ENCODE data around the gene PPP6R3. TPM values are rescaled to one million over a fixed set of nuclear protein-coding genes. Genes with fewer than 3 reads are reported as not detected.

Gene PPP6R3
- total RNA-seq, 1 donor from 2014 or later: 55.8 TPM

GRCh38 chr11:68503792-68504191 is 43.2 kb downstream of the PPP6R3 start:
- H3K4me3 ChIP-seq (ENCODE audit: low read depth, low read length): no peak overlapping the region
- TF ChIP-seq CTCF (conservative IDR thresholded peaks at IDR 0.05; ENCODE audit: low read depth, low read length): no peak

GRCh38 chr11:68504432-68505066 is 44.0 kb downstream of the PPP6R3 start:
- no peak for DNase-seq (ENCODE audit: low read depth)
- no peak for TF ChIP-seq CTCF (conservative IDR thresholded peaks at IDR 0.05; ENCODE audit: low read depth, low read length)
- no peak overlapping the region for H3K4me3 ChIP-seq (ENCODE audit: low read depth, low read length)

More at GRCh38 chr11:68503792-68504191, 43.2 kb downstream of the PPP6R3 start:
- no peak for DNase-seq (ENCODE audit: low read depth)

- DNase-seq (ENCODE audit: low read depth): no peak
- TF ChIP-seq CTCF (conservative IDR thresholded peaks at IDR 0.05; ENCODE audit: low read depth, low read length): no peak
- no peak overlapping the region for H3K4me3 ChIP-seq (ENCODE audit: low read depth, low read length)
Observed at GRCh38 chr11:68505596-68505995, 45.0 kb downstream of the PPP6R3 start.

GRCh38 chr11:68506908-68507307 is 46.4 kb downstream of the PPP6R3 start:
- peak; percentile 25 for TF ChIP-seq CTCF (conservative IDR thresholded peaks at IDR 0.05; ENCODE audit: low read depth, low read length)

GRCh38 chr11:68508425-68508824 is 47.9 kb downstream of the PPP6R3 start:
- TF ChIP-seq CTCF (conservative IDR thresholded peaks at IDR 0.05; ENCODE audit: low read depth, low read length): no peak
- H3K4me3 ChIP-seq (ENCODE audit: low read depth, low read length): no peak overlapping the region
- no peak for DNase-seq (ENCODE audit: low read depth)

More at GRCh38 chr11:68506908-68507307, 46.4 kb downstream of the PPP6R3 start:
- DNase-seq (ENCODE audit: low read depth): no peak
- H3K4me3 ChIP-seq (ENCODE audit: low read depth, low read length): no peak overlapping the region

- TF ChIP-seq CTCF (conservative IDR thresholded peaks at IDR 0.05; ENCODE audit: low read depth, low read length): no peak
- no peak for DNase-seq (ENCODE audit: low read depth)
- H3K4me3 ChIP-seq (ENCODE audit: low read depth, low read length): no peak overlapping the region
Observed at GRCh38 chr11:68509066-68509465, 48.5 kb downstream of the PPP6R3 start.

GRCh38 chr11:68513930-68514487 is 53.5 kb downstream of the PPP6R3 start:
- H3K4me3 ChIP-seq (ENCODE audit: low read depth, low read length): no peak overlapping the region
- no peak for DNase-seq (ENCODE audit: low read depth)

More at GRCh38 chr11:68513930-68514487, 53.5 kb downstream of the PPP6R3 start:
- TF ChIP-seq CTCF (conservative IDR thresholded peaks at IDR 0.05; ENCODE audit: low read depth, low read length): no peak
